Hepatocyte (in vitro differentiated cells): ENCODE data around the gene APOL1. TPM values are rescaled to one million over a fixed set of nuclear protein-coding genes. Genes with fewer than 3 reads are reported as not detected.

Experiments
- DNase-seq: peaks from one replicate; pipeline ENCODE4 v3.0.0-alpha.2; 2016; ENCODE audit warnings: low spot score
- H2AFZ ChIP-seq: fragments of 200-600 bp; sonication (generic); 2 replicates; pipeline ENCODE4 v1.6.0; 2016; ENCODE audit warnings: antibody characterized with exemption, mild to moderate bottlenecking
- H3K27ac ChIP-seq: fragments of 200-600 bp; sonication (generic); 2 replicates; pipeline ENCODE4 v1.5.1; 2016; ENCODE audit warnings: mild to moderate bottlenecking
- H3K27me3 ChIP-seq: fragments of 200-600 bp; sonication (generic); 2 replicates; pipeline ENCODE4 v1.6.1; 2016
- H3K36me3 ChIP-seq: fragments of 200-600 bp; sonication (generic); replicated peaks from 2 replicates; pipeline ENCODE4 v1.5.1; 2016; ENCODE audit warnings: low read depth; ENCODE audit not compliant: insufficient read depth
- H3K4me1 ChIP-seq: fragments of 200-600 bp; sonication (generic); 2 replicates; pipeline ENCODE4 v1.5.1; 2016; ENCODE audit warnings: mild to moderate bottlenecking, moderate library complexity; ENCODE audit not compliant: insufficient read depth
- H3K4me2 ChIP-seq: fragments of 200-600 bp; sonication (generic); 2 replicates; pipeline ENCODE4 v1.6.0; 2016
- H3K4me3 ChIP-seq: fragments of 200-600 bp; sonication (generic); 2 replicates; pipeline ENCODE4 v1.5.1; 2016; ENCODE audit warnings: mild to moderate bottlenecking
- H3K79me2 ChIP-seq: fragments of 200-600 bp; sonication (generic); 2 replicates; pipeline ENCODE4 v1.6.0; 2017; ENCODE audit warnings: mild to moderate bottlenecking
- H3K9me2 ChIP-seq: fragments of 200-600 bp; sonication (generic); replicated peaks from 2 replicates; pipeline ENCODE4 v1.6.0; 2017; ENCODE audit warnings: mild to moderate bottlenecking; ENCODE audit not compliant: insufficient read depth
- H3K9me3 ChIP-seq: fragments of 200-600 bp; sonication (generic); 2 replicates; pipeline ENCODE4 v1.5.1; 2016; ENCODE audit warnings: low read depth, mild to moderate bottlenecking
- H4K20me1 ChIP-seq: fragments of 200-600 bp; sonication (generic); 2 replicates; pipeline ENCODE4 v1.6.0; 2016; ENCODE audit warnings: mild to moderate bottlenecking; ENCODE audit not compliant: insufficient read depth, poor library complexity, severe bottlenecking
- CTCF ChIP-seq: fragments of 200-600 bp; sonication (generic); IDR thresholded peaks from 2 replicates; pipeline ENCODE4 v1.5.1; 2016; ENCODE audit warnings: antibody characterized with exemption, mild to moderate bottlenecking; ENCODE audit not compliant: poor library complexity
- EZH2 ChIP-seq: fragments of 200-600 bp; sonication (generic); IDR thresholded peaks from 2 replicates; pipeline ENCODE4 v1.6.1; 2016; ENCODE audit warnings: antibody characterized with exemption, mild to moderate bottlenecking, borderline replicate concordance
- EZH2phosphoT487 ChIP-seq: fragments of 200-600 bp; sonication (generic); IDR thresholded peaks from one replicate; pipeline ENCODE4 v1.6.1; 2018; ENCODE audit warnings: antibody characterized with exemption, mild to moderate bottlenecking, low read depth, moderate library complexity; ENCODE audit not compliant: unreplicated experiment, severe bottlenecking
- whole genome bisulfite sequencing: methylation state at CpG from one replicate; pipeline ENCODE4 v1.1.6; 2016; ENCODE audit warnings: low lambda C conversion rate; ENCODE audit errors: missing lambda C conversion rate; 5-methylcytosine and 5-hydroxymethylcytosine counted together
- polyA plus RNA-seq: library from polyadenylated mRNA; unstranded; fragments of >200 nt; fragmentation: Nextera tagmentation; extraction: Ambion mirVana; gene quantifications from 2 replicates; pipeline ENCODE4 v1.2.1, GENCODE V29; 2016
- total RNA-seq: library from RNA; depleted of rRNA; stranded (reverse); fragments of >200 nt; gene quantifications from 2 replicates; pipeline ENCODE4 v1.2.3, GENCODE V29; 2014

APOL1 gene
- total and polyA plus RNA-seq, 2 experiments from 2014 or later = 6.4 to 7.3 TPM

- Histone ChIP-seq H3K9me2 (no peaks in the 10 kb centered on the region), H3K79me2 (no peaks in the 10 kb centered on the region), H3K4me2 (no peak overlapping the region), H4K20me1 (no peaks in the 10 kb centered on the region), H3K36me3 (no peaks in the 10 kb centered on the region), H2AFZ (no peak overlapping the region), H3K27ac (no peak overlapping the region), H3K27me3 (no peaks in the 10 kb centered on the region), H3K4me1 (no peaks in the 10 kb centered on the region), H3K4me3 (no peak overlapping the region), H3K9me3 (no peaks in the 10 kb centered on the region)
- WGBS = 86% methylated on average over 4 of the region's 4 CpGs
- no peak for TF ChIP-seq EZH2
- TF ChIP-seq EZH2phosphoT487 = no peak
- no peak for TF ChIP-seq CTCF
- no peak for DNase-seq
Observed at GRCh38 chr22:36245805-36246356, 7.1 kb upstream of the APOL1 start.

GRCh38 chr22:36246718-36247117 lies 6.2 kb upstream of the APOL1 start:
- DNase-seq = no peak
- H4K20me1 ChIP-seq = no peaks in the 10 kb centered on the region
- H3K79me2 ChIP-seq = no peaks in the 10 kb centered on the region
- H3K27me3 ChIP-seq = no peaks in the 10 kb centered on the region
- H3K9me2 ChIP-seq = no peaks in the 10 kb centered on the region
- H3K4me1 ChIP-seq = no peaks in the 10 kb centered on the region
- no peaks in the 10 kb centered on the region for H3K36me3 ChIP-seq
- no peak for TF ChIP-seq CTCF
- no peak for TF ChIP-seq EZH2phosphoT487
- TF ChIP-seq EZH2 = no peak
- WGBS = 60% methylated on average over 3 of the region's 3 CpGs
- no peak overlapping the region for H2AFZ ChIP-seq
- H3K4me3 ChIP-seq = no peak overlapping the region
- no peak overlapping the region for H3K27ac ChIP-seq
- H3K9me3 ChIP-seq = no peaks in the 10 kb centered on the region
- no peak overlapping the region for H3K4me2 ChIP-seq

GRCh38 chr22:36247955-36248354 lies 5.0 kb upstream of the APOL1 start:
- Histone ChIP-seq H3K27ac (no peak overlapping the region), H3K9me3 (no peaks in the 10 kb centered on the region), H4K20me1 (no peaks in the 10 kb centered on the region), H3K4me3 (no peak overlapping the region), H3K4me1 (no peaks in the 10 kb centered on the region), H3K36me3 (no peaks in the 10 kb centered on the region), H3K4me2 (no peak overlapping the region), H2AFZ (no peak overlapping the region), H3K9me2 (no peaks in the 10 kb centered on the region), H3K27me3 (no peaks in the 10 kb centered on the region), H3K79me2 (no peaks in the 10 kb centered on the region)
- TF ChIP-seq EZH2phosphoT487 = no peak
- TF ChIP-seq EZH2 = no peak
- no peak for TF ChIP-seq CTCF
- DNase-seq = no peak
- WGBS = 94% methylated on average over 5 of the region's 5 CpGs
